ENCODE data around the gene MIGA2. TPM values are rescaled to one million over a fixed set of nuclear protein-coding genes. Genes with fewer than 3 reads are reported as not detected.

MIGA2 gene
- total RNA-seq, 1 donor from 2014 or later: 23.8 TPM

DNA sequence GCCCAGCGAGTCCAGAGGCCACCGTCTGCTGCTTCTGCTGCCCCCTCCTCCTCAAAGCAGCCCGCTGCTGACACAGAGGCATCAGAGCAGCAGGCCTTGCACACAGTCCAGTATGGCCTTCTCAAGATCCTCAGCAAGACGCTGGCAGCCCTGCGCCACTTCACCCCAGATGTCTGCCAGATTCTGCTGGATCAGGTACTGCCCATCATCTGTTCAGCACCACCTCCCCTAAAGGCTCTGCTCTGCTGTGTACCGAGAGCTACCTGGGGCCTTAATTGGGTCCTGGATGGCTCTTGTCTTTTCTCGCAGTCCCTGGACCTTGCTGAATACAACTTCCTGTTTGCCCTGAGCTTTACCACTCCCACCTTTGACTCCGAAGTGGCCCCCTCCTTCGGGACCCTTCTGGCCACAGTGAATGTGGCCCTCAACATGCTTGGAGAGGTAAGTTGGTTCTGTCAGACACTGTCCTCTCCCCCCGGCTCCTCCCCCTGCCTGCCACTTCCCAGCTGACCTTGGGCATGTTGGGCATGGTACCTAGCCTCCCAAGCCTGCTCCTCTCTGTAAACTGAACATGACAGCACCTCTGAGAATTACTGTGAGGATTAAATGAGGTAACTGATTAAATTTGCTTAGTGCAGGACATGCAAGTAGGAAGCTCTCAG, 31.0 kb upstream of the MIGA2 start:
- DNase-seq (ENCODE audit: low read depth): no peak
- Histone ChIP-seq H3K36me3 (ENCODE audit: insufficient read depth, low read length) (peaks cover 13% of the 10 kb centered on the region), H3K4me3 (ENCODE audit: insufficient read depth, low read depth, low read length) (no peak overlapping the region), H3K4me1 (ENCODE audit: insufficient read depth, low read length) (no peaks in the 10 kb centered on the region), H2AFZ (ENCODE audit: low read depth, low read length) (no peak overlapping the region), H3K9me3 (ENCODE audit: insufficient read depth, low read depth, low read length) (no peaks in the 10 kb centered on the region), H3K4me2 (ENCODE audit: low read length) (no peak overlapping the region), H3K9ac (ENCODE audit: low read length) (no peak overlapping the region), H3K27ac (ENCODE audit: low read depth, low read length) (no peak overlapping the region), H3K27me3 (ENCODE audit: insufficient read depth, low read length) (no peaks in the 10 kb centered on the region), H4K20me1 (ENCODE audit: insufficient read depth, low read length) (peaks cover 19% of the 10 kb centered on the region), H3K79me2 (ENCODE audit: insufficient read depth, low read length) (no peaks in the 10 kb centered on the region)
- Mint-ChIP-seq H3K4me3 (ENCODE audit: unreplicated experiment) (no peak overlapping the region), H3K4me1 (ENCODE audit: low read depth, unreplicated experiment) (peaks cover 2% of the 10 kb centered on the region), H3K27me3 (ENCODE audit: low read depth, unreplicated experiment) (no peaks in the 10 kb centered on the region), H3K27ac (ENCODE audit: unreplicated experiment) (no peak overlapping the region), H3K9me3 (ENCODE audit: unreplicated experiment) (no peaks in the 10 kb centered on the region), H3K36me3 (ENCODE audit: low read depth, unreplicated experiment) (peaks cover 8% of the 10 kb centered on the region)
- FAIRE-seq: no peak
- TF ChIP-seq, protein P1, sequence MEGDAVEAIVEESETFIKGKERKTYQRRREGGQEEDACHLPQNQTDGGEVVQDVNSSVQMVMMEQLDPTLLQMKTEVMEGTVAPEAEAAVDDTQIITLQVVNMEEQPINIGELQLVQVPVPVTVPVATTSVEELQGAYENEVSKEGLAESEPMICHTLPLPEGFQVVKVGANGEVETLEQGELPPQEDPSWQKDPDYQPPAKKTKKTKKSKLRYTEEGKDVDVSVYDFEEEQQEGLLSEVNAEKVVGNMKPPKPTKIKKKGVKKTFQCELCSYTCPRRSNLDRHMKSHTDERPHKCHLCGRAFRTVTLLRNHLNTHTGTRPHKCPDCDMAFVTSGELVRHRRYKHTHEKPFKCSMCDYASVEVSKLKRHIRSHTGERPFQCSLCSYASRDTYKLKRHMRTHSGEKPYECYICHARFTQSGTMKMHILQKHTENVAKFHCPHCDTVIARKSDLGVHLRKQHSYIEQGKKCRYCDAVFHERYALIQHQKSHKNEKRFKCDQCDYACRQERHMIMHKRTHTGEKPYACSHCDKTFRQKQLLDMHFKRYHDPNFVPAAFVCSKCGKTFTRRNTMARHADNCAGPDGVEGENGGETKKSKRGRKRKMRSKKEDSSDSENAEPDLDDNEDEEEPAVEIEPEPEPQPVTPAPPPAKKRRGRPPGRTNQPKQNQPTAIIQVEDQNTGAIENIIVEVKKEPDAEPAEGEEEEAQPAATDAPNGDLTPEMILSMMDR (IDR thresholded peaks at IDR 0.05; ENCODE audit: insufficient read depth, low read depth, low read length): no peak
- TF ChIP-seq EZH2 (IDR thresholded peaks at IDR 0.05; ENCODE audit: insufficient read depth, low read length): no peak

DNA sequence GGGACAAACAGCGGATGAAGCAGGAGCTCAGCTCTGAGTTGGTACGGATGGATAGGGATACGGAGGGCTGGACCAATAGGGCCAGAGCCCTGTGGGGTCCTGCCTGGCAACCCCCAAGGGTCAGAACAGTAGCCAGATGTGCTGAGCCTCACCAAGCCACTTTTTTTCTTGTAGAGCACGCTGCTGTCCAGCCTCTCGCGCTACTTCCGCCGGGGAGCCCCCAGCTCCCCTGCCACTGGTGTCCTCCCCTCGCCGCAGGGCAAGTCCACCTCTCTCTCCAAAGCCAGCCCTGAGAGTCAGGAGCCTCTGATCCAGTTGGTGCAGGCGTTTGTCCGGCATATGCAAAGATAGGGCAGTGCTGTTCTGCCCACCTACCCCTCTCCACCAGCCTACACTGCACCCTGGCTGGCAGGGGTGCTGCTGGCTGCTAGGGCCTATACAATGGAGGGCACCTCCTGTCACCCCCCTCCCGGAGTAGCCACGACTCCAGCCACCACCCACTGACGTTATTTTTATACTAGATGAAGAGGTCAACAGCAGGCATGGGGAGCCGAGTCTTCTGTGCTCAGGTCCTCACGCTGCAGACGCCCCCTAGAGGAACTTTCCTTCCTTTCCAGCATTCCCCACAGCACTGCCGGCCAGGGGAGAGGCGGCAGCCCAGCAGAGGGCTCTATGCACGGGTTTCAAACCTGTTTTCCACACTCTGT, 29.9 kb upstream of the MIGA2 start:
- Histone ChIP-seq H3K36me3 (ENCODE audit: insufficient read depth, low read length) (peaks cover 13% of the 10 kb centered on the region), H3K9me3 (ENCODE audit: insufficient read depth, low read depth, low read length) (no peaks in the 10 kb centered on the region), H3K27ac (ENCODE audit: low read depth, low read length) (no peak overlapping the region), H3K4me2 (ENCODE audit: low read length) (no peak overlapping the region), H3K79me2 (ENCODE audit: insufficient read depth, low read length) (no peaks in the 10 kb centered on the region), H3K9ac (ENCODE audit: low read length) (no peak overlapping the region), H3K4me1 (ENCODE audit: insufficient read depth, low read length) (no peaks in the 10 kb centered on the region), H3K4me3 (ENCODE audit: insufficient read depth, low read depth, low read length) (no peak overlapping the region), H4K20me1 (ENCODE audit: insufficient read depth, low read length) (peaks cover 19% of the 10 kb centered on the region), H3K27me3 (ENCODE audit: insufficient read depth, low read length) (no peaks in the 10 kb centered on the region), H2AFZ (ENCODE audit: low read depth, low read length) (no peak overlapping the region)
- Mint-ChIP-seq H3K9me3 (ENCODE audit: unreplicated experiment) (no peaks in the 10 kb centered on the region), H3K27ac (ENCODE audit: unreplicated experiment) (no peak overlapping the region), H3K4me3 (ENCODE audit: unreplicated experiment) (no peak overlapping the region), H3K27me3 (ENCODE audit: low read depth, unreplicated experiment) (no peaks in the 10 kb centered on the region), H3K36me3 (ENCODE audit: low read depth, unreplicated experiment) (peaks cover 4% of the 10 kb centered on the region), H3K4me1 (ENCODE audit: low read depth, unreplicated experiment) (peaks cover 2% of the 10 kb centered on the region)
- TF ChIP-seq, protein P1 (IDR thresholded peaks at IDR 0.05; ENCODE audit: insufficient read depth, low read depth, low read length): peak; percentile 93
- TF ChIP-seq EZH2 (IDR thresholded peaks at IDR 0.05; ENCODE audit: insufficient read depth, low read length): no peak
- FAIRE-seq (no peak), DNase-seq (ENCODE audit: low read depth) (peak; percentile 31)

Measured in astrocyte (in vitro differentiated cells and primary cell).